Gastrocnemius medialis (tissue), 4 donors: Measurements from ENCODE around the gene XPO6. TPM values are rescaled to one million over a fixed set of nuclear protein-coding genes. Genes with fewer than 3 reads are reported as not detected.

ENCODE experiments used
- ATAC-seq, 2 donors: fragments of 150-250 bp; one replicate each; pipeline ENCODE4 v1.9.1; 2016
- DNase-seq, 2 donors: peaks; one replicate each; pipeline ENCODE4 v3.0.0-alpha.2; 2019
- H3K27ac ChIP-seq, 4 donors: fragments of 200-600 bp; sonication (generic); 1 replicate in 1 of 4; 2 replicates in 3 of 4; pipeline ENCODE4 v1.5.1; 2016 to 2018; ENCODE audit warnings: mild to moderate bottlenecking in 2 of 4, moderate library complexity in 1 of 4
- H3K27me3 ChIP-seq, 3 donors: fragments of 200-600 bp; sonication (generic) in 2 of 3; 1 replicate in 1 of 3; 2 replicates in 2 of 3; pipeline versions ENCODE4 v1.5.1 to v1.6.0; 2016 to 2019; ENCODE audit warnings: mild to moderate bottlenecking in 1 of 3, moderate library complexity in 1 of 3
- H3K36me3 ChIP-seq, 2 donors: fragments of 200-600 bp; sonication (generic) in 1 of 2; one replicate each; pipeline ENCODE4 v1.5.1; 2017 to 2018
- H3K4me1 ChIP-seq, 2 donors: fragments of 200-600 bp; sonication (generic) in 1 of 2; one replicate each; pipeline ENCODE4 v1.5.1; 2016 to 2017; ENCODE audit warnings: mild to moderate bottlenecking in 2 of 2
- H3K4me3 ChIP-seq, 4 donors: fragments of 200-600 bp; sonication (generic) in 3 of 4; 1 replicate in 1 of 4; 2 replicates in 3 of 4; pipeline ENCODE4 v1.5.1; 2016 to 2019; ENCODE audit warnings: mild to moderate bottlenecking in 2 of 4
- H3K9me3 ChIP-seq, 3 donors: fragments of 200-600 bp; sonication (generic) in 2 of 3; 1 replicate in 1 of 3; 2 replicates in 2 of 3; pipeline ENCODE4 v1.5.1; 2016 to 2019
- CTCF ChIP-seq, 5 experiments: fragments of 450-650 bp in 3 of 5; fragments of 200-600 bp in 2 of 5; sonication (generic) in 2 of 5; IDR thresholded peaks in 4 of 5; conservative IDR thresholded peaks in 1 of 5; 1 replicate in 4 of 5; 2 replicates in 1 of 5; pipeline ENCODE4 v1.5.1; 2016 to 2019; ENCODE audit warnings: antibody characterized with exemption in 5 of 5, mild to moderate bottlenecking in 3 of 5, moderate library complexity in 3 of 5
- POLR2A ChIP-seq, 2 donors: fragments of 450-650 bp; IDR thresholded peaks; one replicate each; pipeline ENCODE4 v1.6.1; 2017; ENCODE audit warnings: antibody characterized with exemption in 2 of 2, mild to moderate bottlenecking in 2 of 2, moderate library complexity in 2 of 2
- in situ Hi-C, 4 donors: fragments of 200-750 bp; cut with MboI; loops; one replicate each; pipeline versions ENCODE4 v1.15.0 to v1.8.0; 2017; ENCODE audit warnings: low sequenced_read_pairs in 4 of 4
- intact Hi-C: fragments of 100-400 bp; cut with DNase I; formaldehyde crosslinking; loops from one replicate; pipeline ENCODE4 v1.15.1; 2023; ENCODE audit warnings: low total_unique reads
- total RNA-seq, 4 donors: library from RNA; depleted of rRNA; stranded (reverse); fragments of >200 nt; gene quantifications; one replicate each; pipeline versions ENCODE4 v1.1.0 to v1.2.3, GENCODE V29; 2016

Gene XPO6
- total RNA-seq, 4 donors from 2014 or later: 20.9 to 40.1 (median 29.6) TPM

GRCh38 chr16:28057949-28058348, 153.8 kb downstream of the XPO6 start:
- no peak overlapping the region for H3K4me3 ChIP-seq
- peaks cover 33 to 39% (median 34%) of the 10 kb centered on the region in 3 donors for H3K27me3 ChIP-seq
- ATAC-seq (no peak), DNase-seq (no peak)
- TF ChIP-seq CTCF (IDR thresholded peaks at IDR 0.05 in 4 of 5, conservative IDR thresholded peaks at IDR 0.05 in 1 of 5) (no peak), POLR2A (IDR thresholded peaks at IDR 0.05) (no peak)
- in situ Hi-C loops: loop anchor here in 3 of 4 donors (25.0 kb wide), 1 partner anchor 421 kb away; no protein-coding TSS in a partner anchor
- H3K36me3 ChIP-seq: no peaks in the 10 kb centered on the region
- no peak overlapping the region for H3K27ac ChIP-seq
- no peaks in the 10 kb centered on the region for H3K4me1 ChIP-seq
- H3K9me3 ChIP-seq: no peaks in the 10 kb centered on the region
- intact Hi-C loops: no loop called here

- TF ChIP-seq POLR2A (IDR thresholded peaks at IDR 0.05): no peak
- no peak for TF ChIP-seq CTCF (IDR thresholded peaks at IDR 0.05 in 4 of 5, conservative IDR thresholded peaks at IDR 0.05 in 1 of 5)
- no peaks in the 10 kb centered on the region for H3K4me1 ChIP-seq
- H3K9me3 ChIP-seq: no peaks in the 10 kb centered on the region
- no peak overlapping the region for H3K4me3 ChIP-seq
- H3K27me3 ChIP-seq: peaks cover 0 to 16% (median 11%) of the 10 kb centered on the region in 3 donors
- H3K36me3 ChIP-seq: no peaks in the 10 kb centered on the region
- ATAC-seq (no peak), DNase-seq (no peak)
- intact Hi-C loops: no loop called here
- H3K27ac ChIP-seq: no peak overlapping the region
- in situ Hi-C loops: loop anchor here in 3 of 4 donors (25.0 kb wide), 1 partner anchor 416 kb away; no protein-coding TSS in a partner anchor
Measured at GRCh38 chr16:28053461-28053860, 158.3 kb downstream of the XPO6 start.

GRCh38 chr16:28052274-28053128, 159.3 kb downstream of the XPO6 start:
- H3K9me3 ChIP-seq: no peaks in the 10 kb centered on the region
- no peaks in the 10 kb centered on the region for H3K36me3 ChIP-seq
- peaks cover 0 to 10% (median 6%) of the 10 kb centered on the region in 3 donors for H3K27me3 ChIP-seq
- in situ Hi-C loops (loop anchor here in 3 of 4 donors (25.0 kb wide), 1 partner anchor 415 kb away; no protein-coding TSS in a partner anchor), intact Hi-C loops (no loop called here)
- no peak for ATAC-seq
- H3K4me1 ChIP-seq: no peaks in the 10 kb centered on the region
- no peak for DNase-seq
- no peak overlapping the region for H3K4me3 ChIP-seq
- TF ChIP-seq POLR2A (IDR thresholded peaks at IDR 0.05) (no peak), CTCF (IDR thresholded peaks at IDR 0.05 in 4 of 5, conservative IDR thresholded peaks at IDR 0.05 in 1 of 5) (no peak)
- no peak overlapping the region for H3K27ac ChIP-seq

DNA sequence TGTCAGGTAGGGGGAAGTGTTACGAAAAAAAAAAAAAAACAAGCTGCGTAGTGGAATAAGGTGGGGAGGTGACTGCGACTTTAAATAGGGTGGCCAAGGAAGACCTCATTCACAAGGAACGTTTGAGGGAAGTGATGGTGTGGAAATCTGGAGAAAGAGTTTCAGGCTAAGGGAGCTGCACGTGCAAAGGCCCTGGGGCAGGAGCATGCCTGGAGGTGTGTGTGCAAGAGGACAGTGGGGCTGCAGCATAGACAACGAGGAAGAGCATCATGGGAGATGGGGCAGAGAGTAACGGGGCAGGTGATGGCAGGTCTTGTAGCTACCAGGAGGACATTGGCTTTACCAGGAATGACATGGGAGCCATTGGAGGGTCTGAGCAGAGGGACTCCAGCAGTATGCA, 160.3 kb downstream of the XPO6 start:
- DNase-seq (no peak), ATAC-seq (no peak)
- in situ Hi-C loops: loop anchor here in 3 of 4 donors (25.0 kb wide), 1 partner anchor 414 kb away; no protein-coding TSS in a partner anchor
- no peaks in the 10 kb centered on the region for H3K4me1 ChIP-seq
- H3K9me3 ChIP-seq: no peaks in the 10 kb centered on the region
- H3K27me3 ChIP-seq: peaks cover 0 to 9% (median 6%) of the 10 kb centered on the region in 3 donors
- no peaks in the 10 kb centered on the region for H3K36me3 ChIP-seq
- no peak overlapping the region for H3K4me3 ChIP-seq
- no peak overlapping the region for H3K27ac ChIP-seq
- TF ChIP-seq CTCF (IDR thresholded peaks at IDR 0.05 in 4 of 5, conservative IDR thresholded peaks at IDR 0.05 in 1 of 5) (no peak), POLR2A (IDR thresholded peaks at IDR 0.05) (no peak)
- intact Hi-C loops: no loop called here

Other genes with a start within 250 kb of the XPO6 start
- not detected for gene GSG1L, start 148.3 kb downstream of the XPO6 start, total RNA-seq
- gene SBK1, start 80.6 kb upstream of the XPO6 start, total RNA-seq: 1 to 10 TPM; 1.8 to 6.4 (median 4.5) TPM
- 10 to 100 TPM in 1 of 4 donors, under 1 TPM in 2, not detected in 1; 0.38 to 10.9 (median 0.53) TPM for gene NPIPB6, start 151.5 kb upstream of the XPO6 start, total RNA-seq
- 100 to 1,000 TPM in 3 of 4 donors, 10 to 100 TPM in 1; 95.6 to 220 (median 163) TPM for gene EIF3CL, start 191.9 kb upstream of the XPO6 start, total RNA-seq